Stimulated activated CD8-positive, alpha-beta memory T cell treated with anti-CD3 and anti-CD28 coated beads, Interleukin-15, amount 100 ng/mL, for 1 hour (primary cell): ENCODE measurements around the gene INPPL1.
"Not testable (repeated sequence)": the region's sequence is repeated elsewhere in the genome, so short reads cannot be mapped to it uniquely, and the experiment has no call there.

Source experiments
- DNase-seq: peaks from one replicate; pipeline ENCODE4 v3.0.0-alpha.2; 2020; ENCODE audit warnings: low read depth

Gene INPPL1

GRCh38 chr11:72243173-72244059 lies 18.8 kb downstream of the INPPL1 start:
- no peak for DNase-seq

DNA sequence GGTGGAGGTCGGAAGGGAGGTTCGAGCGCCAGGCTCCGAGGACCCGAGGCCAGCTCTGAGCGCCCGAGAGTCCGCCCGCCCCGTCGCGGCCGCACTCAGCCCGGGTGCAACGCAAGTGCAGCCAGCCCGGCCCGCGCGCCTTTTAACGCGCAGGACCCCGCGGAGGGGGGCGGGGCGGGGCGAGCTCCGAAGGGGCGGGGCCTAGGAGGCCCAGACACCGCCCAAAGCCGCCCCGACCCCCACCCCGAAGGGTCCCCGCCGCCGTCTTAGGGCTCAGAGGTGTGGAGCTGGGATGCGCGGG lies 19.4 kb downstream of the INPPL1 start, which contains the start of gene PHOX2A:
Gene PHOX2A, minus strand, starts transcription at position 117 of the 301 bp plus-strand sequence. CDS start 172 bp downstream, outside the sequence.
- no peak for DNase-seq

DNA sequence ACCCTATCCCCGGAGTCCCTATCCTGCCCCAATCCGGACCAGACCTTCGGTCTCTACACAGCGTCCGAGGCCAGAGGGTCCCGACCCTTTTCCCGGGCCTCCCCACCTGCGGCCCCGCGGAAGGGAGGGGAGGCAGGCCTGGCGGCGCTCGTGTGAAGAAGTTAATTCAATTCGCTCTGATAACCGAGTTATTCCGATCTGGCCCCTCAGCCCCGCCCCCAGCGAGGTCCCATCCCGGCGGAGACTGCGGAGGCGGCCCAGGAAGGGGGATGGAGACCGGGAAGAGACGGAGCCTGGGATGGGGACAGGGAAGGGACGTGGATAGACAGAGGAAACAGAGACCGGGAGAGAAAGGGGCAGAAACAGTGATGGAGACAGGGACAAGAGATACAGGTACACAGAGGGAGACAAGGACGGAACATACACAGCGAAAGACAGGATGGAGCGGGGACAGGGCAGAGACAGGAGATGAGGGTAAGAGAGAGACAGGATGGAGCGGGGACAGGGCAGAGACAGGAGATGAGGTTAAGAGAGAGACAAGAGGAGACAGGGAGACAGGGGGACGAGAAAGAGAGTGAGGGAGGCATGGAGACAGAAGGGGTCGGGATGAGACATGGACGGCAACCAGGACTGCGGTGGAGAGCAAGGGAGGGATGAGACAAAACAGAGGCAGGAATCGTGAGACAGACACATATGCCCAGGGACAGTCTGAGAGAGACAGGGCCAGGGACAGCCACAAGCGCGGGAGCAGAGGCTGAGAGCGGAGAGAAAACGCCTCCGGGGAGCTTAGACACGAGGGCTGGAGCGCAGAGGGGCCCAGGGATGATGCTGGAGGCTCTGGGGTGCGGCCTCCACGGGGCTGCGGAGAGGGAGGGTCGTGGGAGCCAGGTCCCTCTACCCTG lies 20.0 kb downstream of the INPPL1 start:
- DNase-seq: no peak

DNA sequence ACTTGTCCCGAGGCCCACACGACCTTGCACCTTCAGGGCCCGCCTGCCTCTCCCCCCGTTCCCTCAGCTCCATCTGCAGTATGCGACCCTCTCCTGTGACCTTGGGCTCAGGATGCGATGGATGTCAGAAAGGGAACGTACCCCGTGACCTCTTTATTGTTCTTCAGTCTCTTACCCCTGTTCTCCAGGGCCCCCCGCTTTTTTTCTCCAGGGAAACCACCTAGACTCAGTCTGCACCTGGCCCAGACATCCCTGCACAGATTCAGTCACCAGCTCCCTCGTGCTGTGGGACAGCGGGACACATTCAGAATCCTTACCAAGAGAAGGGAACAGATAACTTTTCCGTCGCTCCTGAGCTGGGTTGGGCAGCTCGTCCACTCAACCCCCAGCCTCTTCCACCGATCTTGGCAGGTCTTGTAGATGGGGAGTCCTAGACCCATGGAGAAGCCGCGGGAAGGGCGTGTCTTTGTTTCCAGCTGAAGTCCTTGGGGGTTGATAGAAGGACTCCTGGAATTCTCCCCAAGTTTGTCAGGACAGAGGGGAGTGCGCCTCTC lies 20.8 kb downstream of the INPPL1 start:
- no peak for DNase-seq

GRCh38 chr11:72247584-72247983 lies 23.0 kb downstream of the INPPL1 start:
- DNase-seq: no peak

DNA sequence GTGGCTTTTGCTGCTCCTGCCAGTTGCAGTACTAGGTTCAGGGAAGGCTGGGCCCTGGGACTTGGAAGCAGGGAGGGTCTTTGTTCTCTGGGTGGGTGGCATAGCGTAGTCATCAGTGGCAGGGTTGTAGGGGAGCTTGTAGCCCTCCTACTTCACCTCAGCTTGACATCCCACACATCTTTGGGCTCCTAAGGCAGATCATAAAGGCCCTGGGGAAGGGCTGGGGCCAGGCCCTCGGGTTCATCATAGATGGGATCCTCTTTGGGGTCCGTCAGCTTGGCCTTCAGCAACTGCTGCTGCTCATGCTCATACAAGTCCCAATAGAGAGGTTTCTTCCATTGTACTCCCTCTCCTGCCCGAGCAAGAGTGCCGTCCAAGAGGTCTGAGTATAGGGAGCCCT lies 25.4 kb downstream of the INPPL1 start:
- DNase-seq: no peak

DNA sequence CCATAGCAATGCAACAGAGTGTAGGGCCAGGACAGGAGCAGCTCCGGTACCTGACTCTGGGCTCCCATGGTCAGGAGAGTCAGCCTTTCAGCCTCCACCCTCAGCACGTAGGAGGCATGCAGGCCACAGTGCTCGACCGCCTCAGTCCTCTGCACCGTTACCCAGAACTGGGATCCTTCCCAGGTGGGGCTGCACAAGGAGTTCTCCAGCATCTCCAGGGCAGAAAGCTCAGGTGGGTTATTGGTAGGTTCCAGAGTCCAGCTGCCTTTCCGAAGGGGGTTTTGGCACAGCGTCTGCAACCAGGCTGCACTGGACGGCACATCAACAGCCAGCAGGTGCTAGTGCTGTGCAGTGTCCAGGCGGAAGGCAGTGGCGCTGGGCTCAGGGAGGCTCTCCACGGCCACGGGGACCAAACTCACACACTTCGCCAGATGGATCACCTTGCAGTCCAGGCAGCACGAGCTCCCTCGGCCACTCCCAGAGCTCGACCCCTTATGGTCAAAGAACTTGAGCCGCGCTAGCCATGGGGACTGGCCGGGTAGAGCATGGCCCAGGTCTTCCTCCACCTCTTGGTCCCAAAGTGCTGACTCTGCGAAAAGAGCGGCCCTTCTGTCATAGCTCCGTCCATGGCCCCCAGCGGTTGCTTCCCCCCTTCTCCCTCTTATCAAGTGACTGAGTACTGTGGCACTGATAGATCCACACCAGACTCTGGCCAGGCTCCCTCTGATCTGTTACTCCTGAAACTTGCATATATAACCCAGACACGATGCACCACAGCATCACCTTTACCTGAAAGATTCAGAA lies 26.3 kb downstream of the INPPL1 start:
- DNase-seq: no peak

- DNase-seq: no peak
Observed at GRCh38 chr11:72251614-72252013, 27.0 kb downstream of the INPPL1 start.

DNA sequence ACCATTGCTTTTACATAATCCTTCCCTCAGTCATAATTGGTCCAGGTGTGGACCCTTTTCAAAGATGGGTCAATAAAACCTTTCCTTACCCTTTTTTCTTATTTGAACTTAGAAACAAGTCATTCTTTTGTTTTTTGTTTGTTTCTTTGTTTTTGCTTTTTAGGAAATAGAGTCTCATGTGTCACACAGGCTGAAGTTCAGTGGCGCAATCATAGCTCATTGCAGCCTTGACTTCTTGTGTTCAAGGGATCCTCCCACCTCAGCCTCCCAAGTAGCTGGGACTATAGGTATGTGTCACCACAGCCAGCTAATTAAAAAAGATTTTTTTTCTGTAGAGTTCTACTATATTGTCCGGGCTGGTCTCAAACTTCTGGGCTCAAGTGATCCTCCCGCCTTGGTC lies 28.8 kb downstream of the INPPL1 start:
- no peak for DNase-seq

GRCh38 chr11:72254299-72254993 lies 29.9 kb downstream of the INPPL1 start:
- no peak for DNase-seq

DNA sequence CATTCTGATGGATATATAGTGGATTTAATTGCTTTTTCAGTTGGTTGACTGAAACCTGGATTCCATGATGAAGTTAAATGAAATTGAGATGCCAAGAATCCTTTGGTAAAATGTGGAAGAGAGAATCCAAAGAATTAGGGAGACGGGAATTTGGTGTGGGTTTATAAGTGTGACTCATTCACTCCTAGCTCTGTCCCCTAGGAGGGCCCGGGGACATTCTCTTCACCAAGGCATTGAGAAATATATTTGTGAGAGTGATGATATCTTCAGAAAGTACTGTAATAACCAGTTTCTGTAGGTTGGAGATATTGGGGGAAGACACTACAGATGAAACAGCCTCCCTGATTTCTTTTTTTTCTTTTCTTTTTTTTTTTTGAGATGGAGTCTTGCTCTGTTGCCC lies 33.0 kb downstream of the INPPL1 start:
- no peak for DNase-seq

DNA sequence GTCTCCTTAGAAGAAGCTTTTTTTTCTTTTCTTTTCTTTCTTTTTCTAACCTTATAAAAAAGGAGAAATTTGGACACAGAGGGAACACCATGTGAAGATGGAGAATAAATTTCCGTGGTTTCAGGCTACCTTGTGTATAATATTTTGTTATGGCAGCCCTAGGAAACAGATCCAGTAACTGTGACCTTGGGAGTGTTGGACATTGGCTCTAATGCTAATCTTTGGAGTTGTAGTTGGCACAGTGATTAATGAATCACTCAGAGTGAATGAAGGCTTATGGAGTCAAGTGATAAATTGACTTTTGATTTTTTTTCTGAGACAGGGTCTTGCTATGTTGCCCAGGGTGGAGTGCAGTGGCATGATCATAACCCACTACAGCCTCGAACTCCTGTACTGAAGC lies 34.9 kb downstream of the INPPL1 start:
- DNase-seq: no peak

DNA sequence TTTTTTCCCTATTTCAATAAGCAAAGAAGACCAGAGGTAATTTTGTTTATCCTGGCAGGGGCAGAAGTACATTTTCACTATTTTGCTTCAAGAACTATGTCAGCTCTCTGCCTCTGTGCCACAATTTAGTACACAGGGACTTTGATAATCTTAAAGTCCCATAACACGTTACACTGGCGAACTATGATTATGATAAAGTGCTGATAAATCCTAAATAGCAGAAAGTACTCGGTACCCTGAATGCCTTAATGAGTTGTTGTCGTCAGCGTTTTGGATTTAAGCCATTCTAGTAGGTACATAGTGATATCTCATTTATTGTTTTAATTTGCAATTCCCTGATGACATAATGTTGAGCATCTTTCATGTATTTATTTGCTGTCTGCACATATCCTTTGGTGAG lies 36.0 kb downstream of the INPPL1 start:
- DNase-seq: no peak

- DNase-seq: no peak
Observed at GRCh38 chr11:72263361-72263760, 38.8 kb downstream of the INPPL1 start.

GRCh38 chr11:72265951-72266350 lies 41.4 kb downstream of the INPPL1 start:
- DNase-seq: no peak

- DNase-seq: not testable (repeated sequence)
Observed at GRCh38 chr11:72266960-72267359, 42.4 kb downstream of the INPPL1 start.

DNA sequence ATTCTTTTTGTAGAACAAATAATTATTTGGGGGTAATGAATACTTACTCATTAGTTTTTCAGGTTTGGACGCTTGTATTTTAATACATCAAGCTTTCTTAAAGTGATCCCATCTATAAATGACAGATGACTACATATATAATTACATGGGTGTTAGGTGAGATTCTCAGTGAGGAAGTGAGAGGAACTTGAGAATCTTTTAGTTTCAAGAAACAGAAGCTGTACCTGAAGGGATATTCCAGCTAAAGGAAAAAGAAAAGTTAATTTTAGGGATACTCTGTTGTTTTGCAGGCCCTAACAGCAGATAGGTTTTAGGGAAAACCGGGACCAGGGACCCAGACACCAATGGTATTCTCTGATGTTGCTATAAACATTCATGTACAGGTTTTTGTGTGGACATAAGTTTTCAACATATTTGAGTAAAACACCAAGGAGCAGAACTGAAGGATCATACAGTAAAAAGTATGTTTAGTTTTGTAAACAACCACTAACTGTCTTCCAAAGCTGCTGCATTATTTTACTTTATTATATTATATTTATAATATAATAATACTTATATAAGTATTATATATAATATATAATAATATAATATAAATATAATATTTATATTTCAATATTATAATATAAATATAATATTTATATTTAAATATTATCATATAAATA lies 43.5 kb downstream of the INPPL1 start:
- no peak for DNase-seq

DNA sequence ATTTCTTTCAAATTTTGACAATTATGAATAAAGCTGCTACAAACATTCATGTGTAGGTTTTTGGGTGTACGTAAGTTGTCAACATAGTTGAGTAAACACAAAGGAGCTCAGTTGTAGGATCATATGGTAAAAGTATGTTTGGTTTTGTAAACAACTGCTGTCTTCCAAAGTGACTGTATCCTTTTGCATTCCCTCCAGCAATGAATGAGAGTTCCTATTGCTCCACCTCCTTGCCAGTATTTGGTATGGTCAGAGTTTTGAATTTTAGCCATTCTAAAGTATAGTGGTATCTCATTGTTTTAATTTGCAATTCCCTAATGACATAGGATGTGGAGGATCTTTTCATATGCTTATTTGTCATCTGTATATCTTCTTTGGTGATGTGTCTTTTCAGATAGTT lies 47.4 kb downstream of the INPPL1 start:
- DNase-seq: no peak

DNA sequence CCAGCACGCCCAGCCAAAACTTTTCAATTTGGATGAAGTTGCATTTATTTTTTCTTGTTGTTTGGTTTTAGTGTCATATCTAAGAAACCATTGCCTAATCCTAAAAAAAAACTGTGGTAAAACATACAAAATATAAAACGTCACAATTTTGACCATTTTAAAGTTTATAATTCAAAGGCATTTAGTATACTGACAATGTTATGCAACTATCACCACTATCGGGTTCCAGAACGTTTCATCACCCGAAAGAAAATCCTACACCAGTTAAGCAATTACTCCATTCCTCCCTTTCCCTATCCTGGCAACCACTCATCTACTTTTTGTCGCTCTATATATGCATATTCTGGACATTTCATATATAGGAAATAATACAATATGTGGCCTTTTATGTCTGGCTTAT lies 49.9 kb downstream of the INPPL1 start:
- DNase-seq: no peak

DNA sequence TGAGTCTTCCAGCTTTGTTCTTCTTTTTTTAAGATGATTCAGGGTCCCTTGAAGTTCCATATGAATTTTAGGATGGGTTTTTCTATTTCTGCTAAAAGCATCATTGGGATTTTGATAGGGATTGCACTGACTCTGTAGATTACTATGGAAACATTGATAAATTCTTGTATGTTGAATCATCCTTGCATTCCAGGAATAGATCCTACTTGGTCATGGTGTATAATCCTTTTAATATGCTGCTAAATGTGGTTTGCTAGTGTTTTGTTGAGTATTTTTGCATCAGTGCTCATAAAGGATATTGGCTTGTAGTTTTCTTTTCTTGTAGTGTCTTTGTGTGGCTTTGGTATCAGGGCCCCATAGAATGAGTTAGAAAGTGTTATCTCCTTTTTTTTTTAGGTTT lies 54.3 kb downstream of the INPPL1 start:
- no peak for DNase-seq

- no peak for DNase-seq
Observed at GRCh38 chr11:72280037-72280436, 55.5 kb downstream of the INPPL1 start.
